Panc1 (cell line): ENCODE data around the gene SLC11A1. TPM values are rescaled to one million over a fixed set of nuclear protein-coding genes. Genes with fewer than 3 reads are reported as not detected.

Experiments
- ATAC-seq: fragments of 200-7000 bp; cut with Tn5 transposase; 2 replicates; pipeline ENCODE4 v1.9.1; 2020; ENCODE audit warnings: mild to moderate bottlenecking, moderate library complexity
- BruUV-seq: library from RNA; stranded (reverse); fragments of 400-500 nt; replicated peaks from 2 replicates; lab custom pipeline; 2021; lab: Mats Ljungman, UMichigan
- CTCF ChIA-PET: fragments of 300-600 bp; sonication (Branson Sonifier 250); formaldehyde crosslinking; loops from one replicate; lab custom pipeline; 2022; ENCODE audit warnings: antibody characterized with exemption; lab: Charles Lee
- POLR2A ChIA-PET: fragments of 300-600 bp; sonication (Branson Sonifier 250); formaldehyde crosslinking; loops from one replicate; lab custom pipeline; 2022; ENCODE audit warnings: antibody characterized with exemption; lab: Charles Lee
- DNase-seq: peaks from one replicate; pipeline ENCODE4 v3.0.0-alpha.2; 2010; ENCODE audit warnings: low read depth, low spot score
- H3K27ac ChIP-seq: 2 replicates; pipeline ENCODE4 v1.5.1; 2011; ENCODE audit warnings: mild to moderate bottlenecking, low read length, inconsistent platforms
- H3K27me3 ChIP-seq: fragments of 200-500 bp; sonication (Bioruptor generic); 2 replicates; pipeline ENCODE4 v1.6.0; 2014; ENCODE audit warnings: low read length, inconsistent platforms; ENCODE audit not compliant: control insufficient read depth, insufficient read depth
- H3K36me3 ChIP-seq: fragments of 200-500 bp; sonication (Bioruptor generic); 2 replicates; pipeline ENCODE4 v1.5.1; 2014; ENCODE audit warnings: inconsistent platforms, mild to moderate bottlenecking, low read length, moderate library complexity; ENCODE audit not compliant: control insufficient read depth, insufficient read depth
- H3K4me1 ChIP-seq: 2 replicates; pipeline ENCODE4 v1.5.1; 2011; ENCODE audit warnings: inconsistent platforms, mild to moderate bottlenecking, low read length, moderate library complexity; ENCODE audit not compliant: control insufficient read depth, insufficient read depth
- H3K4me3 ChIP-seq, 2 experiments: 2 replicates each; pipeline ENCODE4 v1.5.1; 2011 to 2012; ENCODE audit warnings: low read depth in 2 of 2, low read length in 2 of 2, mild to moderate bottlenecking in 2 of 2, inconsistent platforms in 1 of 2, moderate library complexity in 1 of 2
- H3K9me3 ChIP-seq: fragments of 200-500 bp; sonication (Bioruptor generic); 2 replicates; pipeline ENCODE4 v1.5.1; 2014; ENCODE audit warnings: low read depth, mild to moderate bottlenecking, inconsistent platforms, low read length, moderate library complexity; ENCODE audit not compliant: control insufficient read depth, insufficient read depth
- POLR2AphosphoS5 ChIP-seq: IDR thresholded peaks from 2 replicates; pipeline ENCODE4 v1.6.1; 2012; ENCODE audit warnings: mild to moderate bottlenecking, low read depth, low read length, moderate library complexity
- SIN3A ChIP-seq: IDR thresholded peaks from 2 replicates; pipeline ENCODE4 v1.6.1; 2012; ENCODE audit warnings: low read depth, mild to moderate bottlenecking, low read length, moderate library complexity, borderline replicate concordance; ENCODE audit not compliant: insufficient read depth
- TCF7L2 ChIP-seq: IDR thresholded peaks from 2 replicates; pipeline ENCODE4 v1.6.1; 2011; ENCODE audit warnings: mild to moderate bottlenecking, low read depth, low read length, inconsistent platforms
- in situ Hi-C: cut with HindIII; loops from 2 replicates; pipeline ENCODE4 v1.10.0; 2016; ENCODE audit warnings: low sequenced_read_pairs, low pct_unique_long_range_greater_than_20kb
- intact Hi-C: fragments of 100-400 bp; cut with micrococcal nuclease; formaldehyde crosslinking; loops from one replicate; pipeline ENCODE4 v1.10.0; 2022; ENCODE audit not compliant: unreplicated experiment
- total RNA-seq: library from RNA; stranded (reverse); gene quantifications from one replicate; pipeline ENCODE4 v1.2.1, GENCODE V29; 2021; ENCODE audit not compliant: unreplicated experiment
- TF ChIP-seq, protein P1 (sequence below), 2 experiments: IDR thresholded peaks; 2 replicates each; pipeline ENCODE4 v1.6.1; 2011 to 2012; ENCODE audit warnings: low read depth in 2 of 2, control low read depth in 1 of 2, low read length in 1 of 2, mild to moderate bottlenecking in 1 of 2, moderate library complexity in 1 of 2; ENCODE audit not compliant: insufficient read depth in 1 of 2
- TF ChIP-seq, protein P2 (sequence below): fragments of 450-650 bp; IDR thresholded peaks from 2 replicates; pipeline ENCODE4 v1.5.1; 2017; ENCODE audit warnings: mild to moderate bottlenecking

SLC11A1 gene
- total RNA-seq, 1 experiment from 2014 or later, result 0.31 TPM

DNA sequence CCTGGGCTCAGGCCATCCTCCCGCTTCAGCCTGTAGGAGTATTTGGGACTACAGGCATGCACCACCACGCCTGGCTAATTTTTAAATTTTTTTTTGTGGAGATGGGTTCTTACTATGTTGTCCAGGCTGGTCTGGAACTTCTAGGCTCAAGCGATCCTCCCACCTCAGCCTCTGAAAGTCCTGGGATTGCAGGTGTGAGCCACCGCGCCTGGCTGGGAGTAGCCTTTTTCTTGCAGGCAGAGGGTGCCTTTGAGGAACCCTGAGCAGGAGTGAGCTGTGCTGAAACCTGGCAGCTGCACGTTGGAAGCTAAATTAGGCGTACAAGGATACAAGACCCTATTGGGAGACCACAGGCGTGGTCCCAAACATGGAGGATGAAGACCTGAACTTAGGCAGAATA is 25.6 kb downstream of the SLC11A1 start:
- in situ Hi-C loops, result no loop called here
- no peak for TF ChIP-seq POLR2AphosphoS5
- TF ChIP-seq, protein P1, sequence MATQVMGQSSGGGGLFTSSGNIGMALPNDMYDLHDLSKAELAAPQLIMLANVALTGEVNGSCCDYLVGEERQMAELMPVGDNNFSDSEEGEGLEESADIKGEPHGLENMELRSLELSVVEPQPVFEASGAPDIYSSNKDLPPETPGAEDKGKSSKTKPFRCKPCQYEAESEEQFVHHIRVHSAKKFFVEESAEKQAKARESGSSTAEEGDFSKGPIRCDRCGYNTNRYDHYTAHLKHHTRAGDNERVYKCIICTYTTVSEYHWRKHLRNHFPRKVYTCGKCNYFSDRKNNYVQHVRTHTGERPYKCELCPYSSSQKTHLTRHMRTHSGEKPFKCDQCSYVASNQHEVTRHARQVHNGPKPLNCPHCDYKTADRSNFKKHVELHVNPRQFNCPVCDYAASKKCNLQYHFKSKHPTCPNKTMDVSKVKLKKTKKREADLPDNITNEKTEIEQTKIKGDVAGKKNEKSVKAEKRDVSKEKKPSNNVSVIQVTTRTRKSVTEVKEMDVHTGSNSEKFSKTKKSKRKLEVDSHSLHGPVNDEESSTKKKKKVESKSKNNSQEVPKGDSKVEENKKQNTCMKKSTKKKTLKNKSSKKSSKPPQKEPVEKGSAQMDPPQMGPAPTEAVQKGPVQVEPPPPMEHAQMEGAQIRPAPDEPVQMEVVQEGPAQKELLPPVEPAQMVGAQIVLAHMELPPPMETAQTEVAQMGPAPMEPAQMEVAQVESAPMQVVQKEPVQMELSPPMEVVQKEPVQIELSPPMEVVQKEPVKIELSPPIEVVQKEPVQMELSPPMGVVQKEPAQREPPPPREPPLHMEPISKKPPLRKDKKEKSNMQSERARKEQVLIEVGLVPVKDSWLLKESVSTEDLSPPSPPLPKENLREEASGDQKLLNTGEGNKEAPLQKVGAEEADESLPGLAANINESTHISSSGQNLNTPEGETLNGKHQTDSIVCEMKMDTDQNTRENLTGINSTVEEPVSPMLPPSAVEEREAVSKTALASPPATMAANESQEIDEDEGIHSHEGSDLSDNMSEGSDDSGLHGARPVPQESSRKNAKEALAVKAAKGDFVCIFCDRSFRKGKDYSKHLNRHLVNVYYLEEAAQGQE (IDR thresholded peaks at IDR 0.05; ENCODE audit: insufficient read depth in 1 of 2, low read depth in 2 of 2, low read length in 1 of 2), result no peak

DNA sequence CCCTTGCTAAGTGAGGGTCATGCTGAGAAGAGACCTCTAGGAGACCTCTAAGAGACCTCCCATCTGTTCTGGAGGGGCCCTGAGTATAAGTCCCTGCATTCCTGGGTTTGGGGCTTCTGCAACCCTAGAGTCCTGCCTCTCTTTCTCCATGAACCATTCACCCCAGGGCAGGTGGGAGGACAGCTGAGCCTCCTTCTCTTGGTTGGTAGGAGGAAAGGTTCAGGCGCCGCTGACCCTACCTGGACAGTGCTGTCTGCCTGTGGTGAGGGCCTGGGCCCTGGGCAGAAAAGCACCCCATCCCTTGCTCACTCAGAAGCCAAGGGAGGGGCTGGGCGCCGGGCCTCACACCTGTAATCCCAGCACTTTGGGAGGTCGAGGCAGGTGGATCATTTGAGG is 36.2 kb downstream of the SLC11A1 start:
- Histone ChIP-seq H3K36me3 (no peaks in the 10 kb centered on the region), H3K27ac (no peak overlapping the region), H3K4me3 (no peak overlapping the region), H3K9me3 (no peaks in the 10 kb centered on the region), H3K4me1 (no peaks in the 10 kb centered on the region), H3K27me3 (no peaks in the 10 kb centered on the region)
- in situ Hi-C loops, result no loop called here
- no peak for DNase-seq
- ChIA-PET CTCF (no interaction called here), POLR2A (no interaction called here)
- intact Hi-C loops, result no loop called here
- ATAC-seq, result no peak
- TF ChIP-seq, protein P1 (IDR thresholded peaks at IDR 0.05; ENCODE audit: insufficient read depth in 1 of 2, low read depth in 2 of 2, low read length in 1 of 2), result no peak
- no peak for TF ChIP-seq POLR2AphosphoS5
- TF ChIP-seq TCF7L2, result no peak
- TF ChIP-seq, protein P2, sequence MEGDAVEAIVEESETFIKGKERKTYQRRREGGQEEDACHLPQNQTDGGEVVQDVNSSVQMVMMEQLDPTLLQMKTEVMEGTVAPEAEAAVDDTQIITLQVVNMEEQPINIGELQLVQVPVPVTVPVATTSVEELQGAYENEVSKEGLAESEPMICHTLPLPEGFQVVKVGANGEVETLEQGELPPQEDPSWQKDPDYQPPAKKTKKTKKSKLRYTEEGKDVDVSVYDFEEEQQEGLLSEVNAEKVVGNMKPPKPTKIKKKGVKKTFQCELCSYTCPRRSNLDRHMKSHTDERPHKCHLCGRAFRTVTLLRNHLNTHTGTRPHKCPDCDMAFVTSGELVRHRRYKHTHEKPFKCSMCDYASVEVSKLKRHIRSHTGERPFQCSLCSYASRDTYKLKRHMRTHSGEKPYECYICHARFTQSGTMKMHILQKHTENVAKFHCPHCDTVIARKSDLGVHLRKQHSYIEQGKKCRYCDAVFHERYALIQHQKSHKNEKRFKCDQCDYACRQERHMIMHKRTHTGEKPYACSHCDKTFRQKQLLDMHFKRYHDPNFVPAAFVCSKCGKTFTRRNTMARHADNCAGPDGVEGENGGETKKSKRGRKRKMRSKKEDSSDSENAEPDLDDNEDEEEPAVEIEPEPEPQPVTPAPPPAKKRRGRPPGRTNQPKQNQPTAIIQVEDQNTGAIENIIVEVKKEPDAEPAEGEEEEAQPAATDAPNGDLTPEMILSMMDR, result no peak
- no peak for TF ChIP-seq SIN3A
- BruUV-seq, result no TSS peak

More for the DNA sequence above, 25.6 kb downstream of the SLC11A1 start:
- Histone ChIP-seq H3K4me1 (peaks cover 38% of the 10 kb centered on the region), H3K9me3 (no peaks in the 10 kb centered on the region), H3K27me3 (no peaks in the 10 kb centered on the region), H3K36me3 (no peaks in the 10 kb centered on the region), H3K27ac (no peak overlapping the region), H3K4me3 (no peak overlapping the region)
- CTCF ChIA-PET, result interaction anchor here (0.6 kb wide), 2 partner anchors 10 to 136 kb away, joined by 3 to 6 read pairs; no protein-coding TSS in a partner anchor
- intact Hi-C loops, result loop anchor here (5.0 kb wide), 1 partner anchor 55 kb away; no protein-coding TSS in a partner anchor
- BruUV-seq, result no TSS peak
- DNase-seq, result no peak
- ATAC-seq, result no peak
- POLR2A ChIA-PET, result interaction anchor here (0.7 kb wide), 1 partner anchor 500 kb away, joined by 5 read pairs; no protein-coding TSS in a partner anchor
